Measurements from ENCODE around the gene WDFY4.

DNA sequence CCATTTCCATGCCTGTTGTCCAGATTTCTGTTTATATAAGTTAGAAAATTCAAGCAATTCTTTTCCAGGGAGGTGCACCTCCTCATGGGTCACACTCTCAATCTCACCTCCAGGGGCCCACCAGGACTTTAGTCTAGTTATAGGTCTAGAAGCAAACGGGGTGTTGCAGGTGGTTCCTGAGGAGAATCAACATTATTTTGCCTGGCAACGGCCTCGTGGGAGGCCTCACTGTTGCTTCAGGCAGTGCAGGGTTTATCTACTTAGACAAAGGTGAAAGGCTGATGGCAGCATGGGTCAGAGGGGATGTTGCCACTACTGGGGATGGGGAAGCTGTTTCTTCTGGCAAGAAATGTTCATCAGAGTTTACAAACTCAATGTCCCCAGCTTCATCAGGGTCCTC is 311.7 kb downstream of the WDFY4 start:
- TF ChIP-seq CTCF (IDR thresholded peaks at IDR 0.05) (no peak), POLR2A (IDR thresholded peaks at IDR 0.05) (no peak), POLR2AphosphoS5 (IDR thresholded peaks at IDR 0.05) (no peak)
